ENCODE data around the gene FAM9C. TPM values are rescaled to one million over a fixed set of nuclear protein-coding genes. Genes with fewer than 3 reads are reported as not detected.

Gene FAM9C
- total RNA-seq, 4 donors from 2014 or later: not detected

DNA sequence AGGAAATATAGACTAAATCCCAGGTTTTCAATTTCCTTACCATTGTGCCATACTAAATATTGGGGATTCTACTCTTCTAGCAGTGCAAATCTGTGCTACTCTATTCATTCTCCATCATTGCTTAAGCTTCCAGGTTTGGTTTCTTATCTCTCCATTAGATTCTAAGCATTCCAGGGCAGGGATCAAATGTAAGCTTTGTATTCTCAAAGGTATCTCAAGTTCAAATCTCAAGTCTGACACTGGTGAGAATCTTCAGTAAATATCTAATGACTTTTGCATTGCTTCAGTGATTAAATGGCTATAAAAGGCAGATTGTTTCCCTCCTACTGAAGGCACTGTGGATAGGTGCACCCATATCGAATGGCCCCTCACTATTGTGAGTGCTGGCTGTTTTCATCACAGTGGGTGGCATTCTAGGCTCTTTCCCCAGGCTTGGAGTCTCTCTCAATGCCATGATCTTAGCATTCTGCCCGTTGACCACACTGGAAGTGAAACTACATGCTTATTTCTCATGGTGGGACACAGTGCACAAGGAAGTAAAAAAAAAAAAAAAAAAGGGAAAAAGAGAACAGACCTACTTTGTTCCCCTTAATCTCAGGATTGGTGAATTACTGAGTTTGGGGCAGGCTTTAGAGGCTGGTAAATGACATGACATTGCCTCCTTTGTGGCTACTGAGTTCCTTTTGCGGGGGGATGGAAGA lies 28.7 kb downstream of the FAM9C start:
- intact Hi-C loops (cut with DNase I; ENCODE audit: low total_unique reads) (no loop called here), in situ Hi-C loops (cut with MboI; ENCODE audit: low sequenced_read_pairs in 4 of 4) (no loop called here)
- no peak for ATAC-seq
- no peak overlapping the region for H3K4me3 ChIP-seq
- H3K27me3 ChIP-seq: no peaks in the 10 kb centered on the region
- DNase-seq: no peak
- H3K9me3 ChIP-seq: no peaks in the 10 kb centered on the region
- TF ChIP-seq, protein P1, sequence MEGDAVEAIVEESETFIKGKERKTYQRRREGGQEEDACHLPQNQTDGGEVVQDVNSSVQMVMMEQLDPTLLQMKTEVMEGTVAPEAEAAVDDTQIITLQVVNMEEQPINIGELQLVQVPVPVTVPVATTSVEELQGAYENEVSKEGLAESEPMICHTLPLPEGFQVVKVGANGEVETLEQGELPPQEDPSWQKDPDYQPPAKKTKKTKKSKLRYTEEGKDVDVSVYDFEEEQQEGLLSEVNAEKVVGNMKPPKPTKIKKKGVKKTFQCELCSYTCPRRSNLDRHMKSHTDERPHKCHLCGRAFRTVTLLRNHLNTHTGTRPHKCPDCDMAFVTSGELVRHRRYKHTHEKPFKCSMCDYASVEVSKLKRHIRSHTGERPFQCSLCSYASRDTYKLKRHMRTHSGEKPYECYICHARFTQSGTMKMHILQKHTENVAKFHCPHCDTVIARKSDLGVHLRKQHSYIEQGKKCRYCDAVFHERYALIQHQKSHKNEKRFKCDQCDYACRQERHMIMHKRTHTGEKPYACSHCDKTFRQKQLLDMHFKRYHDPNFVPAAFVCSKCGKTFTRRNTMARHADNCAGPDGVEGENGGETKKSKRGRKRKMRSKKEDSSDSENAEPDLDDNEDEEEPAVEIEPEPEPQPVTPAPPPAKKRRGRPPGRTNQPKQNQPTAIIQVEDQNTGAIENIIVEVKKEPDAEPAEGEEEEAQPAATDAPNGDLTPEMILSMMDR (IDR thresholded peaks at IDR 0.05 in 4 of 5, conservative IDR thresholded peaks at IDR 0.05 in 1 of 5): no peak
- TF ChIP-seq POLR2A (IDR thresholded peaks at IDR 0.05): no peak
- no peaks in the 10 kb centered on the region for H3K36me3 ChIP-seq
- no peaks in the 10 kb centered on the region for H3K4me1 ChIP-seq
- no peak overlapping the region for H3K27ac ChIP-seq

DNA sequence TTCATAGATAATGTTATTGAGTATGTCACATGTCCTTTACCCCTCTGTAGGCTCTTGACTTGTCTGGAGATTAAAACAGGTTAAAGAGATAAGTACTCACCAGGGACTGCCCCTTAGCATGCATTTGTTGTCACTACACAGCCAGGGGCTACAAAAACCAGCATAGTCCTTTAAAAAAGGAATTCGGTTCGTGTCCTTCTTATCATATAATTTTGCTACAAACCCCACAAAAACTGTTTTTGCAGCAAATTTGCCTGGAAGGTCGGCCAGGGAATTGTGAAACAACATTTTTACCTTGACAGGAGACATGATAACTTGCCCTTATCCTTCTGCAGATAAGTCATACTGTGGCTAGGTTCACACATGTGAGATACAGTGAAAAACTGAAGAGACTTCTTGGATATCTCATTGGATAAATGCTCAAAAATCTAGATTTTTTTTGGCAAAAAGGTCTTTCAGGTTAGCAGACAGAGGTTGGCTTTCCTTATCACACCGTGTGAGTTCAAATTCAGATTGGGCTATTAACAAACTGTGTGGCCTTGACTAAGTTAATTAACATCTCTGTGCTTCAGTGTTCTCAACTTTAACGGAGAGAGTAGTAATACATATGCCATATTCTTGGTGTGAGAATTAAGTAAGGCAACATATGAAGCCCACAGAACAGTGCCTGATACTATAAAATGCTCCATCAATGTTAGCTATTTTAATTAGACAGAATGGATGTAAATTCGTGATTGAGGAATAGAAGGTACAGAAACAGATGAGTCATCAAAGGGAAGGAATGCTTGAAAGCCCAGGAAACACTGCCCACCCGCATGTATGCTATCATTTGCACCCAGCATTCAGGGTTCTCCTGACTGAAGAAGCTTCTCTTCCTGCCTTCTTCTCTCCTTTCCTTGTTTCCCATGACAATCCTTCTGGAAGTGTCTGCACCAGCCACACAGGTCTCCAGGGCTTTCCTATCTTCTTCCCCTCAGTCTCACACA lies 30.0 kb downstream of the FAM9C start:
- no peak overlapping the region for H3K4me3 ChIP-seq
- H3K27ac ChIP-seq: no peak overlapping the region
- in situ Hi-C loops (cut with MboI; ENCODE audit: low sequenced_read_pairs in 4 of 4): no loop called here
- DNase-seq (no peak), ATAC-seq (no peak)
- no peaks in the 10 kb centered on the region for H3K27me3 ChIP-seq
- H3K9me3 ChIP-seq: no peaks in the 10 kb centered on the region
- TF ChIP-seq POLR2A (IDR thresholded peaks at IDR 0.05): no peak
- TF ChIP-seq, protein P1 (IDR thresholded peaks at IDR 0.05 in 4 of 5, conservative IDR thresholded peaks at IDR 0.05 in 1 of 5): no peak
- H3K4me1 ChIP-seq: no peaks in the 10 kb centered on the region
- no peaks in the 10 kb centered on the region for H3K36me3 ChIP-seq
- intact Hi-C loops (cut with DNase I; ENCODE audit: low total_unique reads): no loop called here

DNA sequence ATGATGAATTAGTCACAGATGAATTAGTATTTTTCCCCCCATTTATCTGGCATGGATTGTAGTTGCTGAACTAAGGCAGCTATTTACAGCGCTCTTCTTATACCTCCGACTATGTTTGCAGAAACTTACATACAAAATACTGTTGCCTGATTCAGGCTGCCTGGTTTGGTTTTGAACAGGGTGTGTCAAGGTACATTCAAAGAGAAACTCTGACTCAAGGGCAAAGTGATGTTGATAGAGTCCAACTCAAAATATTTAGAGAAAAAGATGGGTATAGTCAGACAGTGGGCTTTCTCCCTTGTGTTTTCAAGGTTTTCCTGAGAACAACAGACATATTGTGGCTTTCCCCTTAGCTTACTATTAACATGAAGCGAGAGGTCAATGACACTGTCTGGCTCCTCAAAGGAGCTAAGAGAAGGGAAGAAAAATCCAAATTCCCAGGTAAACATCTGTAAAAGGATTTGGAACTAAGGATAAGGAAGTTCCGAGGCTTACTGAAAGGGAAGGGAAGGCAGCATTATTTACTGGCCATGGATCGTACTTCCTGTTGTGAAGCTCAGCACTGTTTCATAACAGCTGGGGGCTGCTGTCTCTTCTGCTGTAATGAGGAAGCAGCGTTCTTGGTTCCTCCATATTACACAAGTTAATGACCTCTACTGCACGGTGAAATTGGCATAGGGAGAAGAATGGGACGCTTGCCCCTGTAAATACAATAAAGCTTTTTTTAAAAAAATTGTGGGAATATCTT lies 30.9 kb downstream of the FAM9C start:
- no peak for TF ChIP-seq POLR2A (IDR thresholded peaks at IDR 0.05)
- TF ChIP-seq, protein P1 (IDR thresholded peaks at IDR 0.05 in 4 of 5, conservative IDR thresholded peaks at IDR 0.05 in 1 of 5): no peak
- intact Hi-C loops (cut with DNase I; ENCODE audit: low total_unique reads) (no loop called here), in situ Hi-C loops (cut with MboI; ENCODE audit: low sequenced_read_pairs in 4 of 4) (no loop called here)
- peak in 1 of 2 donors; percentile 65 for ATAC-seq
- DNase-seq: peak; percentile 4 to 30
- H3K9me3 ChIP-seq: no peaks in the 10 kb centered on the region
- H3K27me3 ChIP-seq: no peaks in the 10 kb centered on the region
- H3K4me3 ChIP-seq: no peak overlapping the region
- H3K4me1 ChIP-seq: no peaks in the 10 kb centered on the region
- H3K36me3 ChIP-seq: no peaks in the 10 kb centered on the region
- H3K27ac ChIP-seq: peak overlapping the region in 3 of 4 donors; percentile 22 to 59 (median 31)

DNA sequence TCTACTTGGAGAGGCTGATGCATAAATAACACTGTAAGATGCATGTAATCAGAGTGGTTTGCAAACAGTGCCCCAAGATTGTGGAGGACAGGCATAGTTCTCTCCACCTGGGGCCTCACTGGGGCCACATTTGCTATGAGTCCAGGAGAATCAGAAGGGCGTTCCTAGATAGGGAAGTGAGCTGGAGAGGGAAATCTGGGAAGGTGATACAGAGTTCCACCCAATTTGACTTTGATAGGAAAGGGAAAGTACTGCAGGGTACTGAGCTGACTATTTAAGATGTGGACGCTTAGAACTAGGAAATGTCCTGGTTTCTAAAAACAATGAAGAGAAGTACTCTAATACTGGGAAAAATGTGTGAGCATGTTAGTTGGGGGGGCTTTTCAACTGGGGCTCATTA lies 33.9 kb downstream of the FAM9C start:
- Histone ChIP-seq H3K27ac (peak overlapping the region in 1 of 4 donors; percentile 31), H3K27me3 (no peaks in the 10 kb centered on the region), H3K36me3 (no peaks in the 10 kb centered on the region), H3K4me1 (no peaks in the 10 kb centered on the region), H3K9me3 (no peaks in the 10 kb centered on the region), H3K4me3 (no peak overlapping the region)
- DNase-seq (no peak), ATAC-seq (no peak)
- intact Hi-C loops (cut with DNase I; ENCODE audit: low total_unique reads) (no loop called here), in situ Hi-C loops (cut with MboI; ENCODE audit: low sequenced_read_pairs in 4 of 4) (no loop called here)
- TF ChIP-seq, protein P1 (IDR thresholded peaks at IDR 0.05 in 4 of 5, conservative IDR thresholded peaks at IDR 0.05 in 1 of 5): no peak
- no peak for TF ChIP-seq POLR2A (IDR thresholded peaks at IDR 0.05)
